Neural crest cell (in vitro differentiated cells): Measurements from ENCODE around the gene DNAH17. TPM values are rescaled to one million over a fixed set of nuclear protein-coding genes. Genes with fewer than 3 reads are reported as not detected.

Experiments
- DNase-seq: peaks from one replicate; pipeline ENCODE4 v3.0.0; 2021; ENCODE audit warnings: low read depth, mixed read lengths, low spot score
- H3K27ac Mint-ChIP-seq: one replicate; pipeline ENCODE4 v1.8.0; 2021; ENCODE audit warnings: mild to moderate bottlenecking, mixed read lengths; ENCODE audit not compliant: unreplicated experiment
- H3K27me3 Mint-ChIP-seq: 2 replicates; pipeline ENCODE4 v1.8.0; 2021; ENCODE audit warnings: low read depth, mild to moderate bottlenecking, mixed read lengths
- H3K36me3 Mint-ChIP-seq: 2 replicates; pipeline ENCODE4 v1.8.0; 2021; ENCODE audit warnings: low read depth, mild to moderate bottlenecking, mixed read lengths
- H3K4me1 Mint-ChIP-seq: 2 replicates; pipeline ENCODE4 v1.8.0; 2021; ENCODE audit warnings: mixed read lengths
- H3K4me3 Mint-ChIP-seq: one replicate; pipeline ENCODE4 v1.8.0; 2021; ENCODE audit warnings: mild to moderate bottlenecking, mixed read lengths
- H3K9me3 Mint-ChIP-seq: 2 replicates; pipeline ENCODE4 v1.8.0; 2021; ENCODE audit warnings: mixed read lengths
- CTCF ChIP-seq: fragments of 200-600 bp; sonication (generic); conservative IDR thresholded peaks from 2 replicates; pipeline ENCODE4 v1.5.0; 2021; ENCODE audit warnings: antibody characterized with exemption, mild to moderate bottlenecking
- total RNA-seq: library from RNA; stranded (reverse); gene quantifications from 2 replicates; pipeline ENCODE4 v1.2.1, GENCODE V29; 2021

The DNAH17 gene
- total RNA-seq, 1 donor from 2014 or later = 0.09 TPM

DNA sequence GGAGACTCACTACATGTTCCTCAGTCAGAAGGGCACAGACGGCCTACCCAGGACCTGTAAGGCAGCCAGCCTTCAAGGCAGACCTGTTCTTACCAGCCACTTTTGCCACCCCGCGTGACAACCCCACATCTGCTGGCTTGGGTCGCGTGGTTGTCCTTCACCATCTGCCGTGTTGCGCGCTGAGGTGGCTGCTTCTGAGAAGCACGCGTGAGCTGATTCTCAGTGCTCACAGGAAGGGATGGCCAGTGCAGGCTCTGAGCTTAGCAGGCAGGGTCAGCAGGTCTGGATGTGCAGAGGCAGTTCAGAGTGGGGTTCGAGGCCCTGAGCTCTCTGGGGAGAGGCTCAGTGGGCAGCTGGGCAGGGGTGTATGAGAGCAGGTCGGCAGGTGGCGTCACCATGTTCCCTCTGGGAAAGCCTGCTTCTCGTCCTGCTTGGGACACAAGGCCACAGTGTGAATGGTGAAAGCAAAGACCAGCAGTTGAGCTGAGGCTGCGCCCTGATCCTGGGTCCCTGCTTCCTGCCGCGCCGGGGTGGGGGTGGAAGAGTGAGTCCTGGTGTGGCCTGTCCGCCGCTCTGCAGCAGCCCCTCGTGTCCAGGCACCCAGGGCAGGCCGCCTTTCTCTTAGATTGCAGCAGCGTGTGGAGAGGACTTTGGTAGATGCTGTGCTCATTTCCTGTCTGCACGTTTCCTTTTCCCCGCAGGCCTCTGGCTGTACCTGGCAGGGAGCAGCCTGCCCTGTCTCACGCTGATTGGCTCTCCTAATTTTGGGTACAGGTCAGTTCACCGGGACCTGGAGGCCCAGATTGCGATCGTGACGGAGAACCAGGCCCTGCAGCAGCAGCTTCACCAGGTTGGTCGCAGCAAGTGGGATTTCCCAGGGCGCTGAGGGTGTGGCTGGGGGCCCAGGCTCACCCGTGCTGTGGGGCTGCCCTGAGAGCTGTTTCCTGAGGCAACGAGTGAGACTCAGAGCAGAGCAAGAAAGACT lies 162.7 kb downstream of the DNAH17 start:
- no peaks in the 10 kb centered on the region for H3K4me1 Mint-ChIP-seq
- H3K4me3 Mint-ChIP-seq = no peak overlapping the region
- H3K36me3 Mint-ChIP-seq = no peaks in the 10 kb centered on the region
- TF ChIP-seq CTCF = no peak
- DNase-seq = no peak
- H3K27ac Mint-ChIP-seq = peak overlapping the region; percentile 83
- H3K27me3 Mint-ChIP-seq = no peaks in the 10 kb centered on the region
- H3K9me3 Mint-ChIP-seq = no peaks in the 10 kb centered on the region

- H3K27me3 Mint-ChIP-seq = no peaks in the 10 kb centered on the region
- no peak overlapping the region for H3K27ac Mint-ChIP-seq
- no peak for DNase-seq
- peak; percentile 57 for TF ChIP-seq CTCF
- no peak overlapping the region for H3K4me3 Mint-ChIP-seq
- no peaks in the 10 kb centered on the region for H3K36me3 Mint-ChIP-seq
- H3K9me3 Mint-ChIP-seq = no peaks in the 10 kb centered on the region
- H3K4me1 Mint-ChIP-seq = no peaks in the 10 kb centered on the region
These were observed 164.8 kb downstream of the DNAH17 start for GRCh38 chr17:78412403-78412802.

DNA sequence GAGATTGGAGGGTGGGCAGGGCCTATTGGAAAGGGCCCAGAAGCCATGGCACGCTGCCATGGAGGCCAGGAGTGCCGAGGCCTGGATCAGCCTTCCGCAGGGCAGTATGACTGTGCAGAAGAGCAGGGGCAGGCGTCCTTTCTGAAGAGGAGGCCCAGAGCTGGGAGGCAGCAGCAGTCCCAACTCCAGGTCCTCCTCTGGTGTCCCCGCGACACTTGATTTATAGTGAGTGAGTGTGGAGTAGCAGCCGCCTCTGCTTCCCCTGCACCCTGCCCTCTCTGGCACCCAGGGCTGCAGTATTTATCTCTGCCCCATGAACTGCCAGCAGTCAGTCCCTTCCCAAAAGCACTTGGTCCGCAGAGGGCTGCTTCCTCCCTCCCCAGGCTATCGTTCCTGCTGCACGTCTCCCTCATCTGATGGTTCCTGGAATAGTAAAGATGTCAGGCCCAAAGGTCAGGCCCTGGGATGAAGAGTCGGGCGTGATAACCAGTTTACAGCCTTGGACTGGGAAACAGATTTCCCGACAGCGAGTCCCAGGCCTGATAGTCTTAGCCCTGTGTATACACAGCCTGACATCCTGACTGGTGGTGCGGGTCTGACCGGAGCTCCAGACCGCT lies 165.8 kb downstream of the DNAH17 start:
- TF ChIP-seq CTCF = no peak
- DNase-seq = no peak
- Mint-ChIP-seq H3K36me3 (no peaks in the 10 kb centered on the region), H3K27ac (peak overlapping the region; percentile 73), H3K4me3 (no peak overlapping the region), H3K4me1 (no peaks in the 10 kb centered on the region), H3K27me3 (no peaks in the 10 kb centered on the region), H3K9me3 (no peaks in the 10 kb centered on the region)

- Mint-ChIP-seq H3K27ac (peak overlapping the region; percentile 30), H3K4me1 (no peaks in the 10 kb centered on the region), H3K36me3 (peaks cover 2% of the 10 kb centered on the region)
These were observed 167.8 kb downstream of the DNAH17 start for GRCh38 chr17:78409191-78409928.

More at GRCh38 chr17:78409191-78409928, 167.8 kb downstream of the DNAH17 start:
- DNase-seq = no peak
- Mint-ChIP-seq H3K4me3 (no peak overlapping the region), H3K9me3 (no peaks in the 10 kb centered on the region), H3K27me3 (no peaks in the 10 kb centered on the region)
- TF ChIP-seq CTCF = no peak
